ENCODE results near the gene CCDC91. TPM values are rescaled to one million over a fixed set of nuclear protein-coding genes. Genes with fewer than 3 reads are reported as not detected.

The CCDC91 gene
- total RNA-seq, 2 experiments from 2014 or later = 23.1 to 24.6 TPM

- Mint-ChIP-seq H3K36me3 (ENCODE audit: low read depth) (peaks cover 22% of the 10 kb centered on the region), H3K4me3 (peak overlapping the region; percentile 3), H3K4me1 (peaks cover 40% of the 10 kb centered on the region), H3K27ac (peak overlapping the region; percentile 59), H3K9me3 (peaks cover 12% of the 10 kb centered on the region), H3K27me3 (peaks cover 5% of the 10 kb centered on the region)
- CTCF ChIA-PET = no interaction called here
- no peak for DNase-seq
- POLR2A ChIA-PET = interaction anchor here (3.1 kb wide), 1 partner anchor 33 kb away, joined by 27 read pairs; the partner anchor contains the start of gene CCDC91
These were observed 33.6 kb downstream of the CCDC91 start for GRCh38 chr12:28223858-28224257.

GRCh38 chr12:28226705-28227104 lies 36.4 kb downstream of the CCDC91 start:
- no peak overlapping the region for H3K27ac Mint-ChIP-seq
- ChIA-PET CTCF (no interaction called here), POLR2A (interaction anchor here (2.4 kb wide), 1 partner anchor 36 kb away, joined by 6 read pairs; the partner anchor contains the start of gene CCDC91)
- H3K4me3 Mint-ChIP-seq = no peak overlapping the region
- peaks cover 10% of the 10 kb centered on the region for H3K9me3 Mint-ChIP-seq
- peaks cover 5% of the 10 kb centered on the region for H3K27me3 Mint-ChIP-seq
- H3K36me3 Mint-ChIP-seq (ENCODE audit: low read depth) = peaks cover 30% of the 10 kb centered on the region
- peaks cover 35% of the 10 kb centered on the region for H3K4me1 Mint-ChIP-seq
- no peak for DNase-seq

- H3K4me1 Mint-ChIP-seq = peaks cover 32% of the 10 kb centered on the region
- no peaks in the 10 kb centered on the region for H3K27me3 Mint-ChIP-seq
- CTCF ChIA-PET = no interaction called here
- no peak overlapping the region for H3K4me3 Mint-ChIP-seq
- H3K27ac Mint-ChIP-seq = no peak overlapping the region
- H3K36me3 Mint-ChIP-seq (ENCODE audit: low read depth) = peaks cover 30% of the 10 kb centered on the region
- peaks cover 10% of the 10 kb centered on the region for H3K9me3 Mint-ChIP-seq
- POLR2A ChIA-PET = no interaction called here
- DNase-seq = no peak
These were observed 37.0 kb downstream of the CCDC91 start for GRCh38 chr12:28227251-28227650.

GRCh38 chr12:28231248-28231647 lies 41.0 kb downstream of the CCDC91 start:
- peaks cover 21% of the 10 kb centered on the region for H3K36me3 Mint-ChIP-seq (ENCODE audit: low read depth)
- ChIA-PET CTCF (no interaction called here), POLR2A (no interaction called here)
- H3K4me3 Mint-ChIP-seq = no peak overlapping the region
- DNase-seq = no peak
- H3K27me3 Mint-ChIP-seq = no peaks in the 10 kb centered on the region
- no peak overlapping the region for H3K27ac Mint-ChIP-seq
- H3K9me3 Mint-ChIP-seq = peaks cover 6% of the 10 kb centered on the region
- H3K4me1 Mint-ChIP-seq = peaks cover 21% of the 10 kb centered on the region

GRCh38 chr12:28232211-28232928 lies 42.1 kb downstream of the CCDC91 start:
- Mint-ChIP-seq H3K9me3 (peaks cover under 1% of the 10 kb centered on the region), H3K4me1 (peaks cover 19% of the 10 kb centered on the region), H3K4me3 (no peak overlapping the region), H3K27ac (no peak overlapping the region), H3K27me3 (no peaks in the 10 kb centered on the region), H3K36me3 (ENCODE audit: low read depth) (peaks cover 13% of the 10 kb centered on the region)
- POLR2A ChIA-PET = no interaction called here
- CTCF ChIA-PET = no interaction called here
- no peak for DNase-seq

- H3K27ac Mint-ChIP-seq = no peak overlapping the region
- peaks cover 7% of the 10 kb centered on the region for H3K36me3 Mint-ChIP-seq (ENCODE audit: low read depth)
- CTCF ChIA-PET = no interaction called here
- no peaks in the 10 kb centered on the region for H3K9me3 Mint-ChIP-seq
- H3K4me1 Mint-ChIP-seq = peaks cover 19% of the 10 kb centered on the region
- POLR2A ChIA-PET = no interaction called here
- H3K4me3 Mint-ChIP-seq = no peak overlapping the region
- DNase-seq = no peak
- no peaks in the 10 kb centered on the region for H3K27me3 Mint-ChIP-seq
These were observed 44.2 kb downstream of the CCDC91 start for GRCh38 chr12:28234444-28234843.

GRCh38 chr12:28235015-28235414 lies 44.8 kb downstream of the CCDC91 start:
- CTCF ChIA-PET = no interaction called here
- POLR2A ChIA-PET = interaction anchor here (0.9 kb wide), 1 partner anchor 27 kb away, joined by 3 read pairs; no protein-coding TSS in a partner anchor
- no peak for DNase-seq
- Mint-ChIP-seq H3K36me3 (ENCODE audit: low read depth) (peaks cover 2% of the 10 kb centered on the region), H3K4me1 (peaks cover 19% of the 10 kb centered on the region), H3K27me3 (no peaks in the 10 kb centered on the region), H3K9me3 (no peaks in the 10 kb centered on the region), H3K4me3 (no peak overlapping the region), H3K27ac (no peak overlapping the region)

- no peaks in the 10 kb centered on the region for H3K27me3 Mint-ChIP-seq
- H3K4me1 Mint-ChIP-seq = peaks cover 18% of the 10 kb centered on the region
- no peak overlapping the region for H3K27ac Mint-ChIP-seq
- ChIA-PET CTCF (no interaction called here), POLR2A (interaction anchor here (0.9 kb wide), 1 partner anchor 26 kb away, joined by 3 read pairs; no protein-coding TSS in a partner anchor)
- DNase-seq = no peak
- no peak overlapping the region for H3K4me3 Mint-ChIP-seq
- no peaks in the 10 kb centered on the region for H3K9me3 Mint-ChIP-seq
- no peaks in the 10 kb centered on the region for H3K36me3 Mint-ChIP-seq (ENCODE audit: low read depth)
These were observed 45.7 kb downstream of the CCDC91 start for GRCh38 chr12:28235985-28236384.

GRCh38 chr12:28237423-28237822 lies 47.2 kb downstream of the CCDC91 start:
- Mint-ChIP-seq H3K27ac (no peak overlapping the region), H3K4me3 (no peak overlapping the region), H3K36me3 (ENCODE audit: low read depth) (no peaks in the 10 kb centered on the region), H3K27me3 (no peaks in the 10 kb centered on the region), H3K9me3 (no peaks in the 10 kb centered on the region), H3K4me1 (peaks cover 13% of the 10 kb centered on the region)
- CTCF ChIA-PET = no interaction called here
- DNase-seq = no peak
- POLR2A ChIA-PET = no interaction called here

GRCh38 chr12:28239918-28240317 lies 49.7 kb downstream of the CCDC91 start:
- H3K27ac Mint-ChIP-seq = no peak overlapping the region
- H3K4me3 Mint-ChIP-seq = no peak overlapping the region
- POLR2A ChIA-PET = no interaction called here
- no peaks in the 10 kb centered on the region for H3K27me3 Mint-ChIP-seq
- CTCF ChIA-PET = no interaction called here
- H3K9me3 Mint-ChIP-seq = no peaks in the 10 kb centered on the region
- peaks cover 7% of the 10 kb centered on the region for H3K4me1 Mint-ChIP-seq
- DNase-seq = no peak
- H3K36me3 Mint-ChIP-seq (ENCODE audit: low read depth) = no peaks in the 10 kb centered on the region

GRCh38 chr12:28240853-28241252 lies 50.6 kb downstream of the CCDC91 start:
- no peaks in the 10 kb centered on the region for H3K9me3 Mint-ChIP-seq
- no peaks in the 10 kb centered on the region for H3K36me3 Mint-ChIP-seq (ENCODE audit: low read depth)
- H3K4me3 Mint-ChIP-seq = no peak overlapping the region
- no peaks in the 10 kb centered on the region for H3K27me3 Mint-ChIP-seq
- POLR2A ChIA-PET = interaction anchor here (1.6 kb wide), 1 partner anchor 9 kb away, joined by 4 read pairs; no protein-coding TSS in a partner anchor
- H3K27ac Mint-ChIP-seq = no peak overlapping the region
- CTCF ChIA-PET = no interaction called here
- peaks cover 1% of the 10 kb centered on the region for H3K4me1 Mint-ChIP-seq
- no peak for DNase-seq

GRCh38 chr12:28242129-28242495 lies 51.9 kb downstream of the CCDC91 start:
- Mint-ChIP-seq H3K9me3 (no peaks in the 10 kb centered on the region), H3K27me3 (no peaks in the 10 kb centered on the region), H3K27ac (no peak overlapping the region), H3K4me1 (peaks cover 1% of the 10 kb centered on the region), H3K36me3 (ENCODE audit: low read depth) (no peaks in the 10 kb centered on the region), H3K4me3 (no peak overlapping the region)
- ChIA-PET CTCF (no interaction called here), POLR2A (no interaction called here)
- DNase-seq = no peak

- Mint-ChIP-seq H3K4me1 (peaks cover 1% of the 10 kb centered on the region), H3K4me3 (no peak overlapping the region), H3K27me3 (no peaks in the 10 kb centered on the region), H3K36me3 (ENCODE audit: low read depth) (no peaks in the 10 kb centered on the region), H3K9me3 (no peaks in the 10 kb centered on the region), H3K27ac (no peak overlapping the region)
- ChIA-PET POLR2A (no interaction called here), CTCF (no interaction called here)
- DNase-seq = no peak
These were observed 52.4 kb downstream of the CCDC91 start for GRCh38 chr12:28242496-28243309.

GRCh38 chr12:28243310-28243633 lies 53.0 kb downstream of the CCDC91 start:
- Mint-ChIP-seq H3K27ac (no peak overlapping the region), H3K4me3 (no peak overlapping the region), H3K9me3 (no peaks in the 10 kb centered on the region), H3K4me1 (peaks cover 6% of the 10 kb centered on the region), H3K27me3 (no peaks in the 10 kb centered on the region), H3K36me3 (ENCODE audit: low read depth) (no peaks in the 10 kb centered on the region)
- ChIA-PET CTCF (no interaction called here), POLR2A (no interaction called here)
- DNase-seq = no peak
